ENCODE results near the gene RASL11A.

The RASL11A gene

DNA sequence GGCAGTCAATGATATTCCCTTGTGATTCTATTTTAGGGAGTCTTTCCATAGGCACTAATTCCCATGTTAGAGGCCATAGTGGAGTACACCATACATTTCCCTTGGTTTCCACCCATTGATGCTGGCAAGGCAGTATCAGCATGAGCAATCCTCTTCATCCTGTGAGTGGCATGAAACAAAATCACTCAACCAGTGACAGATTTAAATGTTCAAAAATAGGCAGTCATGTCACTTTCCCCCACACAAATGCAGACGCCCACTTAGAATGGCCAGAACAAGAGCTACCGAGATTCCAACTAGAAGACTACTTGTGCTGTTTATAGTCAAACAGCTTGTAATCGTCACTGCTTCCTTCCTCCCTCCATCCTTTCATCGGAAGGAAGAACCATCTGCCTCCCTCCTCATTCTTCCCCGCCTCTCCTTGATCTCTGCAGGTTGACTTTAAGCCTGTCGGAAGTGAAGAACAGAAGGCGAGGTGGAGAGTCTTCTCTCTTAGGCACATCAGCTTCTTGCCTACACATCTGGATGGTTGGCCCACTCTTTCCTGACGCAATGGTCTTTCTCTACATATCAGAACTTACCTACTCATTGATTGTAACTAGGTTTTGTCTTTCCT is 22.6 kb downstream of the RASL11A start:
- TF ChIP-seq, protein P1, sequence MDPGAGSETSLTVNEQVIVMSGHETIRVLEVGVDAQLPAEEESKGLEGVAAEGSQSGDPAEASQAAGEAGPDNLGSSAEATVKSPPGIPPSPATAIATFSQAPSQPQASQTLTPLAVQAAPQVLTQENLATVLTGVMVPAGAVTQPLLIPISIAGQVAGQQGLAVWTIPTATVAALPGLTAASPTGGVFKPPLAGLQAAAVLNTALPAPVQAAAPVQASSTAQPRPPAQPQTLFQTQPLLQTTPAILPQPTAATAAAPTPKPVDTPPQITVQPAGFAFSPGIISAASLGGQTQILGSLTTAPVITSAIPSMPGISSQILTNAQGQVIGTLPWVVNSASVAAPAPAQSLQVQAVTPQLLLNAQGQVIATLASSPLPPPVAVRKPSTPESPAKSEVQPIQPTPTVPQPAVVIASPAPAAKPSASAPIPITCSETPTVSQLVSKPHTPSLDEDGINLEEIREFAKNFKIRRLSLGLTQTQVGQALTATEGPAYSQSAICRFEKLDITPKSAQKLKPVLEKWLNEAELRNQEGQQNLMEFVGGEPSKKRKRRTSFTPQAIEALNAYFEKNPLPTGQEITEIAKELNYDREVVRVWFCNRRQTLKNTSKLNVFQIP (CRISPR knock-in tag; IDR thresholded peaks at IDR 0.05; ENCODE audit: borderline replicate concordance, low read depth): no peak
- TF ChIP-seq ZNF70 (CRISPR knock-in tag; IDR thresholded peaks at IDR 0.05) (no peak), GLIS3 (CRISPR knock-in tag; IDR thresholded peaks at IDR 0.05) (no peak), OSR1 (CRISPR knock-in tag; IDR thresholded peaks at IDR 0.05) (no peak), PPARA (CRISPR knock-in tag; IDR thresholded peaks at IDR 0.05; ENCODE audit: borderline replicate concordance) (no peak), SNAI2 (CRISPR knock-in tag; IDR thresholded peaks at IDR 0.05) (no peak), ESRRG (CRISPR knock-in tag; IDR thresholded peaks at IDR 0.05) (no peak), CSDC2 (CRISPR knock-in tag; IDR thresholded peaks at IDR 0.05) (no peak), BACH2 (CRISPR knock-in tag; IDR thresholded peaks at IDR 0.05; ENCODE audit: borderline replicate concordance) (no peak), ZC3H10 (CRISPR knock-in tag; IDR thresholded peaks at IDR 0.05) (no peak), RARB (CRISPR knock-in tag; IDR thresholded peaks at IDR 0.05) (no peak), ZNF8 (CRISPR knock-in tag; IDR thresholded peaks at IDR 0.05) (no peak), ZFP3 (CRISPR knock-in tag; IDR thresholded peaks at IDR 0.05) (no peak)
- TF ChIP-seq, protein P2, sequence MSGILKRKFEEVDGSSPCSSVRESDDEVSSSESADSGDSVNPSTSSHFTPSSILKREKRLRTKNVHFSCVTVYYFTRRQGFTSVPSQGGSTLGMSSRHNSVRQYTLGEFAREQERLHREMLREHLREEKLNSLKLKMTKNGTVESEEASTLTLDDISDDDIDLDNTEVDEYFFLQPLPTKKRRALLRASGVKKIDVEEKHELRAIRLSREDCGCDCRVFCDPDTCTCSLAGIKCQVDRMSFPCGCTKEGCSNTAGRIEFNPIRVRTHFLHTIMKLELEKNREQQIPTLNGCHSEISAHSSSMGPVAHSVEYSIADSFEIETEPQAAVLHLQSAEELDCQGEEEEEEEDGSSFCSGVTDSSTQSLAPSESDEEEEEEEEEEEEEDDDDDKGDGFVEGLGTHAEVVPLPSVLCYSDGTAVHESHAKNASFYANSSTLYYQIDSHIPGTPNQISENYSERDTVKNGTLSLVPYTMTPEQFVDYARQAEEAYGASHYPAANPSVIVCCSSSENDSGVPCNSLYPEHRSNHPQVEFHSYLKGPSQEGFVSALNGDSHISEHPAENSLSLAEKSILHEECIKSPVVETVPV (CRISPR knock-in tag; IDR thresholded peaks at IDR 0.05): no peak
- ATAC-seq: no peak

DNA sequence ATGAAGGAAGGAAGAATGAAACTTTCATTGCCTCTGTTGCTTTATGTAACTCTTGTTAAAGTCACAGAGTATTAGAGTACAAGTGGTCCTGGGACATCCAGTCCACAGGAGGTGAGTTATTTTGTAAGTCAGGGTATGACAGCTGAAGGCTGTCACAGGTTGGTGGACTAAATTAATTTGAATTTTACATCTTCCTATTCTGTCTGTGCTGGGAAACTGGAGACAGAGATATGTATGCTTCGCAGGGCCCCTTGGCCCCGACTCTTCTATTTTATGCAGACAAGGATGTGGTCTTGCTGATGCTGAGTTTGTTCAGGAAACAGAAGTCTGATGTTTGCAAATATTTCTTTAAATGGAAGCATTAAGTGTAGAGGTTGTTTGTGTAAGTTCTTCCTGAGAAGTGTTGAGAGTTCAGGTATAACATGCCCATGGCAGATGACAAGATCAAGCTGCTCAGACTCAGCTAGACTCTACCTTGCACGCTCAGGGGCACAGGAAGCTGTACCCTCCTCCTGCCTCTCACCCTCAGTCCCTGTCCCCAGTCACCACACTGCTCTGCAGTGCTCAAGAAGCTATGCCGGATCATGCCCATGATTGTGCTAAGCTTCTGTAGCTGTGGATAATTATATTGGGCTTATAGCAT is 23.4 kb downstream of the RASL11A start:
- no peak for TF ChIP-seq GLIS3 (CRISPR knock-in tag; IDR thresholded peaks at IDR 0.05)
- TF ChIP-seq, protein P3, sequence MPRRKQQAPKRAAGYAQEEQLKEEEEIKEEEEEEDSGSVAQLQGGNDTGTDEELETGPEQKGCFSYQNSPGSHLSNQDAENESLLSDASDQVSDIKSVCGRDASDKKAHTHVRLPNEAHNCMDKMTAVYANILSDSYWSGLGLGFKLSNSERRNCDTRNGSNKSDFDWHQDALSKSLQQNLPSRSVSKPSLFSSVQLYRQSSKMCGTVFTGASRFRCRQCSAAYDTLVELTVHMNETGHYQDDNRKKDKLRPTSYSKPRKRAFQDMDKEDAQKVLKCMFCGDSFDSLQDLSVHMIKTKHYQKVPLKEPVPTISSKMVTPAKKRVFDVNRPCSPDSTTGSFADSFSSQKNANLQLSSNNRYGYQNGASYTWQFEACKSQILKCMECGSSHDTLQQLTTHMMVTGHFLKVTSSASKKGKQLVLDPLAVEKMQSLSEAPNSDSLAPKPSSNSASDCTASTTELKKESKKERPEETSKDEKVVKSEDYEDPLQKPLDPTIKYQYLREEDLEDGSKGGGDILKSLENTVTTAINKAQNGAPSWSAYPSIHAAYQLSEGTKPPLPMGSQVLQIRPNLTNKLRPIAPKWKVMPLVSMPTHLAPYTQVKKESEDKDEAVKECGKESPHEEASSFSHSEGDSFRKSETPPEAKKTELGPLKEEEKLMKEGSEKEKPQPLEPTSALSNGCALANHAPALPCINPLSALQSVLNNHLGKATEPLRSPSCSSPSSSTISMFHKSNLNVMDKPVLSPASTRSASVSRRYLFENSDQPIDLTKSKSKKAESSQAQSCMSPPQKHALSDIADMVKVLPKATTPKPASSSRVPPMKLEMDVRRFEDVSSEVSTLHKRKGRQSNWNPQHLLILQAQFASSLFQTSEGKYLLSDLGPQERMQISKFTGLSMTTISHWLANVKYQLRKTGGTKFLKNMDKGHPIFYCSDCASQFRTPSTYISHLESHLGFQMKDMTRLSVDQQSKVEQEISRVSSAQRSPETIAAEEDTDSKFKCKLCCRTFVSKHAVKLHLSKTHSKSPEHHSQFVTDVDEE (CRISPR knock-in tag; IDR thresholded peaks at IDR 0.05): no peak
- TF ChIP-seq BACH2 (CRISPR knock-in tag; IDR thresholded peaks at IDR 0.05; ENCODE audit: borderline replicate concordance): no peak
- no peak for TF ChIP-seq SNAI2 (CRISPR knock-in tag; IDR thresholded peaks at IDR 0.05)
- TF ChIP-seq, protein P1 (CRISPR knock-in tag; IDR thresholded peaks at IDR 0.05; ENCODE audit: borderline replicate concordance, low read depth): no peak
- no peak for TF ChIP-seq ZFP3 (CRISPR knock-in tag; IDR thresholded peaks at IDR 0.05)
- no peak for TF ChIP-seq TOX (CRISPR knock-in tag; IDR thresholded peaks at IDR 0.05; ENCODE audit: borderline replicate concordance)
- TF ChIP-seq ZNF565 (CRISPR knock-in tag; conservative IDR thresholded peaks at IDR 0.05; ENCODE audit: low read depth): no peak
- no peak for TF ChIP-seq ZNF8 (CRISPR knock-in tag; IDR thresholded peaks at IDR 0.05)
- no peak for TF ChIP-seq CSDC2 (CRISPR knock-in tag; IDR thresholded peaks at IDR 0.05)
- TF ChIP-seq PPARA (CRISPR knock-in tag; IDR thresholded peaks at IDR 0.05; ENCODE audit: borderline replicate concordance): no peak
- TF ChIP-seq, protein P4, sequence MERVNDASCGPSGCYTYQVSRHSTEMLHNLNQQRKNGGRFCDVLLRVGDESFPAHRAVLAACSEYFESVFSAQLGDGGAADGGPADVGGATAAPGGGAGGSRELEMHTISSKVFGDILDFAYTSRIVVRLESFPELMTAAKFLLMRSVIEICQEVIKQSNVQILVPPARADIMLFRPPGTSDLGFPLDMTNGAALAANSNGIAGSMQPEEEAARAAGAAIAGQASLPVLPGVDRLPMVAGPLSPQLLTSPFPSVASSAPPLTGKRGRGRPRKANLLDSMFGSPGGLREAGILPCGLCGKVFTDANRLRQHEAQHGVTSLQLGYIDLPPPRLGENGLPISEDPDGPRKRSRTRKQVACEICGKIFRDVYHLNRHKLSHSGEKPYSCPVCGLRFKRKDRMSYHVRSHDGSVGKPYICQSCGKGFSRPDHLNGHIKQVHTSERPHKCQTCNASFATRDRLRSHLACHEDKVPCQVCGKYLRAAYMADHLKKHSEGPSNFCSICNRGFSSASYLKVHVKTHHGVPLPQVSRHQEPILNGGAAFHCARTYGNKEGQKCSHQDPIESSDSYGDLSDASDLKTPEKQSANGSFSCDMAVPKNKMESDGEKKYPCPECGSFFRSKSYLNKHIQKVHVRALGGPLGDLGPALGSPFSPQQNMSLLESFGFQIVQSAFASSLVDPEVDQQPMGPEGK (CRISPR knock-in tag; IDR thresholded peaks at IDR 0.05; ENCODE audit: borderline replicate concordance): no peak
- TF ChIP-seq TCF4 (CRISPR knock-in tag; IDR thresholded peaks at IDR 0.05; ENCODE audit: borderline replicate concordance): no peak
- TF ChIP-seq ZFP30 (CRISPR knock-in tag; IDR thresholded peaks at IDR 0.05): no peak
- no peak for TF ChIP-seq ISL1 (CRISPR knock-in tag; IDR thresholded peaks at IDR 0.05)
- TF ChIP-seq ZNF70 (CRISPR knock-in tag; IDR thresholded peaks at IDR 0.05): no peak
- no peak for TF ChIP-seq ZC3H10 (CRISPR knock-in tag; IDR thresholded peaks at IDR 0.05)
- no peak for TF ChIP-seq ARNTL (CRISPR knock-in tag; IDR thresholded peaks at IDR 0.05; ENCODE audit: borderline replicate concordance, low read depth)
- no peak for TF ChIP-seq OSR1 (CRISPR knock-in tag; IDR thresholded peaks at IDR 0.05)
- no peak for TF ChIP-seq ESRRG (CRISPR knock-in tag; IDR thresholded peaks at IDR 0.05)
- ATAC-seq: no peak

All from SK-N-SH treated with all-trans-retinoic acid at 6 μM for 48 hours (cell line).